Stomach (tissue), 9 donors: ENCODE results near the gene FAM151A. TPM values are rescaled to one million over a fixed set of nuclear protein-coding genes. Genes with fewer than 3 reads are reported as not detected.

Experiments
- DNase-seq, 2 donors: peaks; one replicate each; pipeline versions ENCODE4 v3.0.0 to v3.0.0-alpha.2; 2013 to 2019
- H3K27ac ChIP-seq, 5 donors: fragments of 200-600 bp in 4 of 5; sonication (generic) in 4 of 5; one replicate each; pipeline ENCODE4 v1.5.1; 2013 to 2019; ENCODE audit warnings: mild to moderate bottlenecking in 1 of 5, moderate library complexity in 1 of 5
- H3K27me3 ChIP-seq, 3 donors: fragments of 200-600 bp; sonication (generic); one replicate each; pipeline ENCODE4 v1.5.1; 2017 to 2019; ENCODE audit warnings: mixed run types in 1 of 3
- H3K36me3 ChIP-seq, 4 donors: fragments of 200-600 bp; sonication (generic); 1 replicate in 3 of 4; 2 replicates in 1 of 4; pipeline ENCODE4 v1.5.1; 2016 to 2019
- H3K4me1 ChIP-seq, 4 donors: fragments of 200-600 bp; sonication (generic); one replicate each; pipeline ENCODE4 v1.5.1; 2016 to 2019
- H3K4me3 ChIP-seq, 4 donors: fragments of 200-600 bp; sonication (generic) in 3 of 4; one replicate each; pipeline ENCODE4 v1.5.1; 2016 to 2019; ENCODE audit warnings: mild to moderate bottlenecking in 1 of 4
- H3K9me3 ChIP-seq, 4 donors: fragments of 200-600 bp; sonication (generic); one replicate each; pipeline ENCODE4 v1.5.1; 2016 to 2019
- CTCF ChIP-seq, 7 experiments: fragments of 450-650 bp in 4 of 7; fragments of 200-600 bp in 3 of 7; sonication (generic) in 3 of 7; IDR thresholded peaks; one replicate each; pipeline ENCODE4 v1.5.1; 2016 to 2019; ENCODE audit warnings: antibody characterized with exemption in 7 of 7, control low read depth in 2 of 7, mild to moderate bottlenecking in 1 of 7
- EP300 ChIP-seq: sonication (generic); formaldehyde crosslinking; IDR thresholded peaks from one replicate; pipeline ENCODE4 v1.6.1; 2017; ENCODE audit warnings: antibody characterized with exemption
- POLR2A ChIP-seq, 4 donors: fragments of 450-650 bp; IDR thresholded peaks; one replicate each; pipeline ENCODE4 v1.6.1; 2016; ENCODE audit warnings: antibody characterized with exemption in 4 of 4, control low read depth in 2 of 4, mild to moderate bottlenecking in 1 of 4, moderate library complexity in 1 of 4
- POLR2AphosphoS5 ChIP-seq, 3 donors: sonication (generic); formaldehyde crosslinking; IDR thresholded peaks; one replicate each; pipeline ENCODE4 v1.6.1; 2016; ENCODE audit warnings: antibody characterized with exemption in 3 of 3
- WGBS, 5 donors: extraction: QIAGEN DNeasy Blood & Tissue Kit in 3 of 5; methylation state at CpG; one replicate each; pipeline versions ENCODE4 v1.1.5 to v1.1.7; 2013 to 2018; 5-methylcytosine and 5-hydroxymethylcytosine counted together
- intact Hi-C: fragments of 100-400 bp; cut with DNase I; formaldehyde crosslinking; loops from one replicate; pipeline ENCODE4 v1.15.1; 2023; ENCODE audit warnings: low total_unique reads
- polyA plus RNA-seq, 3 donors: library from polyadenylated mRNA; stranded (reverse); fragments of 200-250 nt; gene quantifications; one replicate each; pipeline ENCODE4 v1.2.3, GENCODE V29; 2013
- total RNA-seq, 5 donors: library from RNA; depleted of rRNA; stranded (reverse); fragments of >200 nt; gene quantifications; one replicate each; pipeline versions ENCODE4 v1.1.0 to v1.2.3, GENCODE V29; 2014 to 2016
- donor health status: healthy with polysubstance abuse.
- donor health status: Bipolar disorder and iron deficiency.
- donor health status: healthy.

The FAM151A gene
- total and polyA plus RNA-seq, 8 donors = 0.15 to 0.73 (median 0.25) TPM; not detected in 5

GRCh38 chr1:54564312-54565112 lies 58.8 kb downstream of the FAM151A start:
- H3K9me3 ChIP-seq = no peaks in the 10 kb centered on the region
- TF ChIP-seq POLR2A (IDR thresholded peaks at IDR 0.05) (no peak), CTCF (IDR thresholded peaks at IDR 0.05) (no peak), POLR2AphosphoS5 (IDR thresholded peaks at IDR 0.05) (peak in 2 of 3 donors; percentile 65 to 75)
- H3K36me3 ChIP-seq = no peaks in the 10 kb centered on the region
- peak overlapping the region; percentile 12 to 43 (median 16) for H3K4me3 ChIP-seq
- H3K27me3 ChIP-seq = no peaks in the 10 kb centered on the region
- peaks cover 0 to 23% (median 11%) of the 10 kb centered on the region in 4 donors for H3K4me1 ChIP-seq
- peak; percentile 93 to 94 for DNase-seq
- WGBS, 5 donors = 30 to 44% (median 37%) methylated on average over 14 to 17 of the region's 17 CpGs
- intact Hi-C loops = no loop called here
- peak overlapping the region; percentile 65 to 77 (median 75) for H3K27ac ChIP-seq

- H3K4me1 ChIP-seq = peaks cover 5 to 24% (median 16%) of the 10 kb centered on the region in 4 donors
- H3K27me3 ChIP-seq = no peaks in the 10 kb centered on the region
- no peak overlapping the region for H3K27ac ChIP-seq
- H3K4me3 ChIP-seq = no peak overlapping the region
- intact Hi-C loops = no loop called here
- H3K36me3 ChIP-seq = no peaks in the 10 kb centered on the region
- peaks cover 0 to 8% (median 3%) of the 10 kb centered on the region in 4 donors for H3K9me3 ChIP-seq
- TF ChIP-seq CTCF (IDR thresholded peaks at IDR 0.05) (no peak), EP300 (no peak), POLR2AphosphoS5 (IDR thresholded peaks at IDR 0.05) (no peak), POLR2A (IDR thresholded peaks at IDR 0.05) (no peak)
- WGBS, 5 donors = 78 to 93% (median 82%) methylated on average over 3 of the region's 3 CpGs
- DNase-seq = no peak
These were observed 63.5 kb downstream of the FAM151A start for GRCh38 chr1:54559771-54560231.

Other genes starting within 250 kb of the FAM151A start
- gene SSBP3, start 217.1 kb downstream of the FAM151A start, total RNA-seq = 10 to 100 TPM in 3 of 5 donors, 1 to 10 TPM in 2; 4.3 to 77.6 (median 20.0) TPM
- 100 to 1,000 TPM in 1 of 3 donors, 10 to 100 TPM in 2; 37.0 to 100 (median 59.5) TPM for gene SSBP3, start 217.1 kb downstream of the FAM151A start, polyA plus RNA-seq
- 10 to 100 TPM; 13.9 to 87.0 (median 39.1) TPM for gene ACOT11, start 75.3 kb downstream of the FAM151A start, total RNA-seq
- gene ACOT11, start 75.3 kb downstream of the FAM151A start, polyA plus RNA-seq = 10 to 100 TPM in 1 of 3 donors, 1 to 10 TPM in 2; 5.5 to 14.7 (median 6.0) TPM
- 10 to 100 TPM in 3 of 5 donors, 1 to 10 TPM in 2; 3.0 to 33.8 (median 15.1) TPM for gene MROH7, start 18.3 kb upstream of the FAM151A start, total RNA-seq
- 1 to 10 TPM in 2 of 3 donors, under 1 TPM in 1; 0.68 to 2.4 (median 1.7) TPM for gene MROH7, start 18.3 kb upstream of the FAM151A start, polyA plus RNA-seq
- gene TTC4, start 92.3 kb upstream of the FAM151A start, total RNA-seq = 10 to 100 TPM in 3 of 5 donors, 1 to 10 TPM in 2; 1.4 to 66.1 (median 17.8) TPM
- gene TTC4, start 92.3 kb upstream of the FAM151A start, polyA plus RNA-seq = 10 to 100 TPM; 11.7 to 14.2 (median 12.6) TPM
- 1 to 10 TPM in 2 of 5 donors, under 1 TPM in 2, not detected in 1; 0.29 to 3.6 (median 0.77) TPM for gene PARS2, start 141.0 kb upstream of the FAM151A start, total RNA-seq
- gene PARS2, start 141.0 kb upstream of the FAM151A start, polyA plus RNA-seq = 1 to 10 TPM; 1.8 to 2.4 (median 2.2) TPM
- gene TTC22, start 177.8 kb upstream of the FAM151A start, total RNA-seq = 10 to 100 TPM in 3 of 5 donors, 1 to 10 TPM in 2; 6.7 to 65.2 (median 27.4) TPM
- gene TTC22, start 177.8 kb upstream of the FAM151A start, polyA plus RNA-seq = 10 to 100 TPM in 2 of 3 donors, 1 to 10 TPM in 1; 4.2 to 26.1 (median 17.2) TPM